ENCODE results near the gene SLC16A3. TPM values are rescaled to one million over a fixed set of nuclear protein-coding genes. Genes with fewer than 3 reads are reported as not detected.
A peak's percentile ranks its signal among the peaks of the same experiment; 100 is the strongest.

SLC16A3 gene
- total RNA-seq, 4 donors from 2014 or later: 18.8 to 32.9 (median 21.7) TPM

DNA sequence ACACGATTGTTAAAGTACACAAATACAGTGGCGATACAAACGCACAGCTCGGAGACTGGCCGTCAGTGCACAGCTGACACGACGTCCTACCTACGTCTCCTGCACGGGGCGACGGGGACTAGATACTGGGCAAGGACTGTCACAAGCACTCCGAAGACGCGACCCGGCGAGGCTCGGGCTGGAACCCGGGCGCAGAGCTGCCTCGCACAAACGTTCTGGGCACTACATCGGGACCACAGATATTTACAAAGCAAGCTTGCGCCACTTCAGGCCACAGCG, 13.8 kb downstream of the SLC16A3 start:
- no peak for DNase-seq
- Histone ChIP-seq H3K9me3 (no peaks in the 10 kb centered on the region), H3K27ac (peak overlapping the region; percentile 47 to 86 (median 78)), H3K4me1 (peaks cover 74 to 99% (median 79%) of the 10 kb centered on the region in 3 donors), H3K4me3 (no peak overlapping the region), H3K36me3 (peaks cover 29 to 82% (median 38%) of the 10 kb centered on the region in 3 donors), H3K27me3 (no peaks in the 10 kb centered on the region)
- TF ChIP-seq, protein P1, sequence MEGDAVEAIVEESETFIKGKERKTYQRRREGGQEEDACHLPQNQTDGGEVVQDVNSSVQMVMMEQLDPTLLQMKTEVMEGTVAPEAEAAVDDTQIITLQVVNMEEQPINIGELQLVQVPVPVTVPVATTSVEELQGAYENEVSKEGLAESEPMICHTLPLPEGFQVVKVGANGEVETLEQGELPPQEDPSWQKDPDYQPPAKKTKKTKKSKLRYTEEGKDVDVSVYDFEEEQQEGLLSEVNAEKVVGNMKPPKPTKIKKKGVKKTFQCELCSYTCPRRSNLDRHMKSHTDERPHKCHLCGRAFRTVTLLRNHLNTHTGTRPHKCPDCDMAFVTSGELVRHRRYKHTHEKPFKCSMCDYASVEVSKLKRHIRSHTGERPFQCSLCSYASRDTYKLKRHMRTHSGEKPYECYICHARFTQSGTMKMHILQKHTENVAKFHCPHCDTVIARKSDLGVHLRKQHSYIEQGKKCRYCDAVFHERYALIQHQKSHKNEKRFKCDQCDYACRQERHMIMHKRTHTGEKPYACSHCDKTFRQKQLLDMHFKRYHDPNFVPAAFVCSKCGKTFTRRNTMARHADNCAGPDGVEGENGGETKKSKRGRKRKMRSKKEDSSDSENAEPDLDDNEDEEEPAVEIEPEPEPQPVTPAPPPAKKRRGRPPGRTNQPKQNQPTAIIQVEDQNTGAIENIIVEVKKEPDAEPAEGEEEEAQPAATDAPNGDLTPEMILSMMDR (IDR thresholded peaks at IDR 0.05): no peak
- no peak for TF ChIP-seq POLR2A (IDR thresholded peaks at IDR 0.05)
- WGBS, 2 donors: 78 to 86% methylated on average over 20 to 24 of the region's 24 CpGs
- intact Hi-C loops (cut with DNase I): no loop called here

DNA sequence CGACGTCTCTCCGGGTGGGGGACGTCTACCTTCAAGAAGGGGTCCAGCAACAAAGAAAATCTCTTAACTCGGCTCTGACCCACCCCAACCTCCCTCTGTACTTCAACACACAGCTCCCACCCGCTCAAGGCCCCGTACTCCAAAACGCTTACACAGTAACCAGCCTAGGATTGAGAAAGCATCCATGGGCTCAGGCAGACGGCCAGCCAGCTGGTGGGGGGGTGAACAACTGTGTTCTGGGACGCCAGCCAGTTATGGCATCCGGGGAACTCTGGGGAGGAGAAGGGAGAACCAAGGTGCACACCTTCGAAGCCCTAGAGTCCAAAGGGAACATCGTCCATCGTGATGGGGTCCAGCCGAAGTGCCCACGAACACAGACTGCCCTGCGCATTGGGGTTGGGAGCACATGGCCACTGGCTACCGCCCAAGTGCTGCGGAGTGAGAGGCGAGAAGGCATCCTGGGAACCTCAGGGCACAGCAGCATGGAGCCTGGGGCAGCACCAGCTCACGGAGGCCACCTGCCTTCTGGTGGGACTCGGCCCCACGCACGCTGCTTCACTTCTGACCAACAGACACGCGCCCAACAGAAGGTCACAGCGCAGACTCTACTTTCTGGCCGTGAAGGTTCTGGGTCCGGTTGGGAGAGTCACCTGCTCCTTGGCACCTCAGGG, 14.3 kb downstream of the SLC16A3 start:
- peaks cover 74 to 99% (median 79%) of the 10 kb centered on the region in 3 donors for H3K4me1 ChIP-seq
- no peak for TF ChIP-seq POLR2A (IDR thresholded peaks at IDR 0.05)
- TF ChIP-seq, protein P1 (IDR thresholded peaks at IDR 0.05): no peak
- H3K27me3 ChIP-seq: no peaks in the 10 kb centered on the region
- no peaks in the 10 kb centered on the region for H3K9me3 ChIP-seq
- intact Hi-C loops (cut with DNase I): no loop called here
- WGBS, 2 donors: 63 to 85% methylated on average over 4 to 13 of the region's 29 CpGs
- no peak overlapping the region for H3K4me3 ChIP-seq
- H3K27ac ChIP-seq: peak overlapping the region; percentile 47 to 86 (median 78)
- no peak for DNase-seq
- H3K36me3 ChIP-seq: peaks cover 29 to 82% (median 42%) of the 10 kb centered on the region in 3 donors

DNA sequence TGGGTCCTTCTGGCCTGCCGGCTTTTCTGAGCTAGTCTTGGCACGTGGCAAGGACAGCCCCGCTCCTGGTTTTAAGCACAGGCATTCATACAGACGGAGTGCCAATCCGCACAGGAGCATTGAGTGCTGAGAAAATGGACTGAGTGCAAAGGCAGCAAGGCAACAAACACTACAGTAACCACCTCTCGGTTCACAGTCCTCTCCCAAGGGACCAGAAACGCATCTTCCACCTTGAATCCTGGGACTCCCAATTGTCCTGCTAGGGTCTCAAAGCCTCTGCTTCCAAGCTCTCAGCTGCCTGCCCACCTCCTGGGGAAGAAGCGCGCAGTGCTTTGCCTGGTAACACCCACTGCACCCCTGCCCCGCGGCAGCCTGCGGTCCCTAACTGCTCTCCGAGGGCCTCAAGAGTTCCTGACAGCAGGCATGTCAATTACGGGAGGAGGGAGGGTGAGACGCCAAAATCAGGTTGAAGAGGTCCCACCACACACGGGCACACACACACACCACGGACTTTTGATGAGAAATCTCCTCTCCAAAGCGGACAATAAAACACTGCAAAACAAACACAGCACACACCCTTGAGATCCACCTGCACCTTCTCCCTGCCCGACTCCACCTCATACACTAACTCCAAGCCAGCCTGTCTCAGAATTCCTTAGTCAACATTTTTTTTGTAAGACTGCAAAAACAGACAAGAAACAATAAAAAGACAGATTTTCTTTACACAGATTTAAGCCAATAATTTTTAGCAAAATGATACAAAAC, 15.0 kb downstream of the SLC16A3 start:
- no peak for DNase-seq
- Histone ChIP-seq H3K4me1 (peaks cover 67 to 99% (median 73%) of the 10 kb centered on the region in 3 donors), H3K9me3 (no peaks in the 10 kb centered on the region), H3K4me3 (no peak overlapping the region), H3K36me3 (peaks cover 32 to 86% (median 49%) of the 10 kb centered on the region in 3 donors), H3K27ac (peak overlapping the region; percentile 47 to 86 (median 78)), H3K27me3 (no peaks in the 10 kb centered on the region)
- intact Hi-C loops (cut with DNase I): no loop called here
- whole genome bisulfite sequencing, 2 donors: 75 to 84% methylated on average over 10 to 12 of the region's 19 CpGs
- TF ChIP-seq POLR2A (IDR thresholded peaks at IDR 0.05): no peak
- TF ChIP-seq, protein P1 (IDR thresholded peaks at IDR 0.05): no peak

DNA sequence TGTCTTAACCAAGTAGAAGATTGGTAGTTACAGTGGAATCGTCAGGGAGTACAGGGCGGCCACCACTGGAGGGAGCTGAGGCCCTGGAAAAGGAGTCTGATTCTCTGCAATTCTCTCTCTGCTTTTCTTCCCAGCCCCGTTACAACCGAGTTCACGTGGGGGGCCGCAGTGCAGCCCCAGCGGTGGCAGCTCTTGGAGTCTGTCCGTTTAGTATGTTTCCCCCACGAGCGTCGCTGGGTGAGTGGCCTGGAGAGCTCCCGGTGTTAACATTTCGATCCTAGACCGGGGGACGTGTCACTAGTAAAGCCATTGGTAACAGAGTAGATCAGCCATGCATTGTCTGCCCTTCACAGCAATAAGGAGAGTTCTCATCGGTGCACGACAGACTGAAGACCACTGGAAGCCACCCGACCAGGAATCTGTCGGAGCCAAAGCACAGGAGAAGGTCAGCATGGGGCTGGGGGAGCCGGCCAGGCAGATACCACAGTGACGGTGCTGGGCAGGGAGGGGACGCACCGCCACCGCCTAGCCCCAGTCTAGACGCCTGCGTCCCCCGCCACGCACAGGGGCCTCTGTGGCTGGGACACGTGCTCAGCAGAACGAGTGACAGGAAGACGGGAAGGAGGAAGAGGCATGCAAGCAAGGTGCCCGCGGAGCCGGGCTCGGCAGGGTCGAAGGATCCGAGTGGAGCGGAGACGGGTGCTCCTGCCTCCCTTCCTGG, 15.7 kb downstream of the SLC16A3 start:
- TF ChIP-seq, protein P1 (IDR thresholded peaks at IDR 0.05): peak in 4 of 6 experiments; percentile 31 to 60 (median 52)
- TF ChIP-seq POLR2A (IDR thresholded peaks at IDR 0.05): no peak
- Histone ChIP-seq H3K4me3 (no peak overlapping the region), H3K9me3 (no peaks in the 10 kb centered on the region), H3K27me3 (no peaks in the 10 kb centered on the region), H3K27ac (no peak overlapping the region), H3K4me1 (peaks cover 59 to 99% (median 66%) of the 10 kb centered on the region in 3 donors), H3K36me3 (peaks cover 39 to 87% (median 56%) of the 10 kb centered on the region in 3 donors)
- intact Hi-C loops (cut with DNase I): no loop called here
- 78 to 80% methylated on average over 24 to 31 of the region's 39 CpGs for WGBS, 2 donors
- DNase-seq: no peak

Data from esophagus squamous epithelium (tissue), 5 donors.